ENCODE data around the gene KCNMA1. TPM values are rescaled to one million over a fixed set of nuclear protein-coding genes. Genes with fewer than 3 reads are reported as not detected.

Gene KCNMA1
- total RNA-seq, 1 experiment from 2014 or later = 0.70 TPM

DNA sequence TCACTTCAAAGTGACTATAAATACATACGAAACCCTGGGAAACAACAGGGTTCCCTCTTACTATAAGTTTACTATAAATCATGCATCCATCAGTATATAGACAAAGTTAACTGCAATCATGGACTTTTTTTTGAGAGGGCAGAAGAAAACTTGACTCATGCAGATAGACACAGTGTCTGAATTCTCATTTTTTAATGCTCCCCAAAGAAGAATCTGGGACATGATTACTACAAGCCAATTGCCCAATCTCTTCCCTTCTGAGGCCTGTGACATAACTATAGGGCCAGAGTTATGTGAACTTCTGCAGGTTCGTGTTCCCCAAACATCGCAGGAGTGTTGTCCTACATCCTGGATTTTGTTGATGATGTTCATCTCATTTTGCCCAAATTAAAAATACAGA, 376.5 kb downstream of the KCNMA1 start:
- no peak overlapping the region for H3K4me3 ChIP-seq
- no peak overlapping the region for H3K27ac ChIP-seq
- no peaks in the 10 kb centered on the region for H3K4me1 ChIP-seq (replicated peaks; ENCODE audit: insufficient read depth)
- DNase-seq = peak in 1 of 2 experiments; percentile 21
- H3K36me3 ChIP-seq (ENCODE audit: low read depth) = no peaks in the 10 kb centered on the region
- intact Hi-C loops (cut with micrococcal nuclease; ENCODE audit: unreplicated experiment) = no loop called here
- H2AFZ ChIP-seq = no peak overlapping the region
- TF ChIP-seq, protein P1, sequence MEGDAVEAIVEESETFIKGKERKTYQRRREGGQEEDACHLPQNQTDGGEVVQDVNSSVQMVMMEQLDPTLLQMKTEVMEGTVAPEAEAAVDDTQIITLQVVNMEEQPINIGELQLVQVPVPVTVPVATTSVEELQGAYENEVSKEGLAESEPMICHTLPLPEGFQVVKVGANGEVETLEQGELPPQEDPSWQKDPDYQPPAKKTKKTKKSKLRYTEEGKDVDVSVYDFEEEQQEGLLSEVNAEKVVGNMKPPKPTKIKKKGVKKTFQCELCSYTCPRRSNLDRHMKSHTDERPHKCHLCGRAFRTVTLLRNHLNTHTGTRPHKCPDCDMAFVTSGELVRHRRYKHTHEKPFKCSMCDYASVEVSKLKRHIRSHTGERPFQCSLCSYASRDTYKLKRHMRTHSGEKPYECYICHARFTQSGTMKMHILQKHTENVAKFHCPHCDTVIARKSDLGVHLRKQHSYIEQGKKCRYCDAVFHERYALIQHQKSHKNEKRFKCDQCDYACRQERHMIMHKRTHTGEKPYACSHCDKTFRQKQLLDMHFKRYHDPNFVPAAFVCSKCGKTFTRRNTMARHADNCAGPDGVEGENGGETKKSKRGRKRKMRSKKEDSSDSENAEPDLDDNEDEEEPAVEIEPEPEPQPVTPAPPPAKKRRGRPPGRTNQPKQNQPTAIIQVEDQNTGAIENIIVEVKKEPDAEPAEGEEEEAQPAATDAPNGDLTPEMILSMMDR (conservative IDR thresholded peaks at IDR 0.05) = no peak
- TF ChIP-seq EZH2 (IDR thresholded peaks at IDR 0.05; ENCODE audit: low read depth) = no peak
- H3K79me2 ChIP-seq (ENCODE audit: low read depth) = no peaks in the 10 kb centered on the region
- ChIA-PET CTCF (no interaction called here), POLR2A (ENCODE audit: unreplicated experiment) (no interaction called here)
- H3K4me2 ChIP-seq = no peak overlapping the region
- BruUV-seq (replicated peaks) = no TSS peak
- H3K9me3 ChIP-seq (ENCODE audit: insufficient read depth, low read depth) = no peaks in the 10 kb centered on the region
- no peaks in the 10 kb centered on the region for H3F3A ChIP-seq (ENCODE audit: insufficient read depth, low read depth)
- no peaks in the 10 kb centered on the region for H3K9me2 ChIP-seq (ENCODE audit: insufficient read depth)
- H3K27me3 ChIP-seq (ENCODE audit: insufficient read depth, low read depth) = no peaks in the 10 kb centered on the region
- no peaks in the 10 kb centered on the region for H4K20me1 ChIP-seq (ENCODE audit: insufficient read depth)

DNA sequence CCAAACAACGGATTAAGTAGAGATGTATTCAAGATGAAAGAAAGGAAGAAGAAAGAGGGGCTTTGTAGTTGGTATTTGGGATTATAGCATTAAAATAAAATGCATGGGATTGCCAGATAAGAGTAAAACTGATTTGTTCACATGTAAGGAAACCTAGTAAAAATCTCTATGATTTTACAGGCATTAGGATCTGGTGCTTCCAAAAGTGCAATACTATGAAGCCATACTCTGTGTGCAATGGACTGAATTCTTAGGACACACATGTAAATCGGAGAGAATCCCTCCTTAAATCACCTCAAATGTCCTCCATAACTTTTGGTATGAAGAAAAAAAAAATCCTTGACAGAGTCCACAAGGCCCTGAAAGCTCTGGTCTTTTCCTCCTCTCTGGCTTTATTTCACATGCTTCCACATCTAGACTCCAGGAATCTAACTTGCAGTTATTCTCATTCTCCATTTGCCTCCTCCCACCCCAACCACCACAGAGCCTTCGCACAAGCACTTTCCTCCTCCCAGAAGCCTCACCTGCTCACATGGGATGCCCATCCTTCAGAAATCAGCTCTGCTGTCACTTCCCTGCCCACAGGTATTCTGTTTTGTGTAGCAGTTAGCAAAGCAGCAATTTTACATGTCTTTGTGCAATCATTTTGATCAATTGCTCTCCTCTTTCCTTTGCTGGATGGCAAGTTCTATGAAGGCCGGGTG, 378.3 kb downstream of the KCNMA1 start:
- H3K36me3 ChIP-seq (ENCODE audit: low read depth) = no peaks in the 10 kb centered on the region
- no peak for TF ChIP-seq EZH2 (IDR thresholded peaks at IDR 0.05; ENCODE audit: low read depth)
- TF ChIP-seq, protein P1 (conservative IDR thresholded peaks at IDR 0.05) = no peak
- BruUV-seq (replicated peaks) = no TSS peak
- ChIA-PET POLR2A (ENCODE audit: unreplicated experiment) (no interaction called here), CTCF (no interaction called here)
- H3F3A ChIP-seq (ENCODE audit: insufficient read depth, low read depth) = no peaks in the 10 kb centered on the region; the same call in 1 of the 2 replicates
- intact Hi-C loops (cut with micrococcal nuclease; ENCODE audit: unreplicated experiment) = loop anchor here (10.0 kb wide), 1 partner anchor 85 kb away; no protein-coding TSS in a partner anchor
- no peaks in the 10 kb centered on the region for H3K79me2 ChIP-seq (ENCODE audit: low read depth)
- no peak overlapping the region for H3K4me3 ChIP-seq
- no peaks in the 10 kb centered on the region for H3K27me3 ChIP-seq (ENCODE audit: insufficient read depth, low read depth)
- no peak overlapping the region for H3K27ac ChIP-seq
- no peaks in the 10 kb centered on the region for H3K9me2 ChIP-seq (ENCODE audit: insufficient read depth)
- no peak overlapping the region for H3K4me2 ChIP-seq
- H2AFZ ChIP-seq = no peak overlapping the region
- no peaks in the 10 kb centered on the region for H3K4me1 ChIP-seq (replicated peaks; ENCODE audit: insufficient read depth)
- no peaks in the 10 kb centered on the region for H4K20me1 ChIP-seq (ENCODE audit: insufficient read depth)
- H3K9me3 ChIP-seq (ENCODE audit: insufficient read depth, low read depth) = no peaks in the 10 kb centered on the region
- peak in 1 of 2 experiments; percentile 28 for DNase-seq

- ChIA-PET POLR2A (ENCODE audit: unreplicated experiment) (no interaction called here), CTCF (no interaction called here)
- Histone ChIP-seq H3K4me1 (replicated peaks; ENCODE audit: insufficient read depth) (no peaks in the 10 kb centered on the region; the same call in 1 of the 2 replicates), H3K36me3 (ENCODE audit: low read depth) (no peaks in the 10 kb centered on the region), H3K9me3 (ENCODE audit: insufficient read depth, low read depth) (no peaks in the 10 kb centered on the region), H3K4me2 (no peak overlapping the region), H3K79me2 (ENCODE audit: low read depth) (no peaks in the 10 kb centered on the region), H3K27ac (no peak overlapping the region), H3F3A (ENCODE audit: insufficient read depth, low read depth) (no peaks in the 10 kb centered on the region; the same call in 1 of the 2 replicates), H4K20me1 (ENCODE audit: insufficient read depth) (no peaks in the 10 kb centered on the region), H2AFZ (no peak overlapping the region), H3K4me3 (no peak overlapping the region), H3K27me3 (ENCODE audit: insufficient read depth, low read depth) (no peaks in the 10 kb centered on the region), H3K9me2 (ENCODE audit: insufficient read depth) (no peaks in the 10 kb centered on the region)
- no peak for DNase-seq
- intact Hi-C loops (cut with micrococcal nuclease; ENCODE audit: unreplicated experiment) = loop anchor here (10.0 kb wide), 1 partner anchor 82 kb away; no protein-coding TSS in a partner anchor
- no peak for TF ChIP-seq EZH2 (IDR thresholded peaks at IDR 0.05; ENCODE audit: low read depth)
- TF ChIP-seq, protein P1 (conservative IDR thresholded peaks at IDR 0.05) = no peak
- BruUV-seq (replicated peaks) = no TSS peak
Observed at GRCh38 chr10:77256346-77256745, 381.3 kb downstream of the KCNMA1 start.

Measured in PC-9 (cell line).